ENCODE data around the gene CCDC157.

DNA sequence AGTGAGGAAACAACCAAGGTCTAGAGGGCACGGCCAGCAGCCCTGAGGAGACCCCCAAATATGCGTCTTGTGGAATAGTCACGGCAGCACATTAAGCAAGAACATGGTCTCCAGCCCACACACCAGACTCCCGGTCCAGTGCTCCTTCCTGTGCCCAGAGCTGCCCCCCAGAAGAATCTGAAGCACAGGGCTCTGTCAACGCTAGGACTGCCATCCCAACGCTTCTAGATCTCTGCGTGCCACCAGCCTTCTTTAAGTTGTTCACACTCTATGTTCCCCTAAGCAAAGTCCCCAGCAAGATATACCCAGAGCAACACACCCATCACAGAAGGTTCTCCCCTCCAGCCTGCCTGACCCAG is 36.5 kb downstream of the CCDC157 start:
- TF ChIP-seq GABPA (tag; conservative IDR thresholded peaks at IDR 0.05; ENCODE audit: low read depth): no peak
- TF ChIP-seq CHD4 (IDR thresholded peaks at IDR 0.05; ENCODE audit: insufficient read depth, insufficient replicate concordance, low read depth, low read length, poor library complexity, severe bottlenecking): no peak
- TF ChIP-seq, protein P1, sequence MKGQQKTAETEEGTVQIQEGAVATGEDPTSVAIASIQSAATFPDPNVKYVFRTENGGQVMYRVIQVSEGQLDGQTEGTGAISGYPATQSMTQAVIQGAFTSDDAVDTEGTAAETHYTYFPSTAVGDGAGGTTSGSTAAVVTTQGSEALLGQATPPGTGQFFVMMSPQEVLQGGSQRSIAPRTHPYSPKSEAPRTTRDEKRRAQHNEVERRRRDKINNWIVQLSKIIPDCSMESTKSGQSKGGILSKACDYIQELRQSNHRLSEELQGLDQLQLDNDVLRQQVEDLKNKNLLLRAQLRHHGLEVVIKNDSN (CRISPR knock-in tag; IDR thresholded peaks at IDR 0.05): no peak
- TF ChIP-seq POLR2A (conservative IDR thresholded peaks at IDR 0.05): no peak
- TF ChIP-seq YY1 (IDR thresholded peaks at IDR 0.05; ENCODE audit: borderline replicate concordance in 1 of 3, control insufficient read depth in 1 of 3, extremely low read depth in 1 of 3, insufficient read depth in 3 of 3, insufficient read length in 1 of 3, insufficient replicate concordance in 2 of 3, low read depth in 1 of 3, low read length in 2 of 3): no peak
- TF ChIP-seq FIP1L1 (IDR thresholded peaks at IDR 0.05; ENCODE audit: low read depth, low read length, poor library complexity, severe bottlenecking): no peak
- TF ChIP-seq BRCA1 (IDR thresholded peaks at IDR 0.05): no peak
- TF ChIP-seq BRCA1 (CRISPR knock-in tag; IDR thresholded peaks at IDR 0.05): no peak
- no peak for TF ChIP-seq ZFP36 (IDR thresholded peaks at IDR 0.05; ENCODE audit: low read depth, low read length, partially characterized antibody)
- no peak for TF ChIP-seq RNF2 (IDR thresholded peaks at IDR 0.05)
